ENCODE measurements around the gene EIF3B. TPM values are rescaled to one million over a fixed set of nuclear protein-coding genes. Genes with fewer than 3 reads are reported as not detected.
"Not testable (repeated sequence)": the region's sequence is repeated elsewhere in the genome, so short reads cannot be mapped to it uniquely, and the experiment has no call there.

EIF3B gene
- polyA plus RNA-seq, 1 donor, result 120 TPM

GRCh38 chr7:2374830-2375728, 20.5 kb downstream of the EIF3B start:
- Histone ChIP-seq H3K36me3 (ENCODE audit: control insufficient read depth, insufficient read depth, low read length) (peaks cover 90% of the 10 kb centered on the region), H3K27me3 (ENCODE audit: control insufficient read depth, insufficient read depth, low read length) (no peaks in the 10 kb centered on the region), H3K4me3 (ENCODE audit: low read length) (no peak overlapping the region), H3K4me1 (ENCODE audit: control insufficient read depth, insufficient read depth, low read length) (no peaks in the 10 kb centered on the region), H3K9me3 (ENCODE audit: control insufficient read depth, low read depth, low read length) (no peaks in the 10 kb centered on the region), H3K27ac (ENCODE audit: low read length) (no peak overlapping the region)
- DNase-seq, result no peak
- WGBS (ENCODE audit: insufficient coverage, low lambda C conversion rate), result 88% methylated on average over 6 of the region's 26 CpGs

GRCh38 chr7:2376351-2377154, 21.9 kb downstream of the EIF3B start:
- Histone ChIP-seq H3K27me3 (ENCODE audit: control insufficient read depth, insufficient read depth, low read length) (no peaks in the 10 kb centered on the region), H3K4me1 (ENCODE audit: control insufficient read depth, insufficient read depth, low read length) (no peaks in the 10 kb centered on the region), H3K27ac (ENCODE audit: low read length) (no peak overlapping the region), H3K9me3 (ENCODE audit: control insufficient read depth, low read depth, low read length) (no peaks in the 10 kb centered on the region), H3K4me3 (ENCODE audit: low read length) (no peak overlapping the region), H3K36me3 (ENCODE audit: control insufficient read depth, insufficient read depth, low read length) (peaks cover 92% of the 10 kb centered on the region)
- WGBS (ENCODE audit: insufficient coverage, low lambda C conversion rate), result no CpG with 5 or more reads among the region's 27 CpGs
- no peak for DNase-seq

- H3K27ac ChIP-seq (ENCODE audit: low read length); H3K4me1 ChIP-seq (ENCODE audit: control insufficient read depth, insufficient read depth, low read length); DNase-seq; H3K4me3 ChIP-seq (ENCODE audit: low read length); H3K9me3 ChIP-seq (ENCODE audit: control insufficient read depth, low read depth, low read length); H3K27me3 ChIP-seq (ENCODE audit: control insufficient read depth, insufficient read depth, low read length): not testable (repeated sequence)
- WGBS (ENCODE audit: insufficient coverage, low lambda C conversion rate), result no CpG with 5 or more reads among the region's 18 CpGs
- peaks cover 91% of the 10 kb centered on the region for H3K36me3 ChIP-seq (ENCODE audit: control insufficient read depth, insufficient read depth, low read length)
Observed at GRCh38 chr7:2377492-2377891, 22.9 kb downstream of the EIF3B start.

GRCh38 chr7:2378125-2378524, 23.5 kb downstream of the EIF3B start:
- 96% methylated on average over 4 of the region's 18 CpGs for WGBS (ENCODE audit: insufficient coverage, low lambda C conversion rate)
- not testable (repeated sequence) for H3K4me3 ChIP-seq (ENCODE audit: low read length); H3K27ac ChIP-seq (ENCODE audit: low read length); DNase-seq; H3K27me3 ChIP-seq (ENCODE audit: control insufficient read depth, insufficient read depth, low read length); H3K4me1 ChIP-seq (ENCODE audit: control insufficient read depth, insufficient read depth, low read length); H3K9me3 ChIP-seq (ENCODE audit: control insufficient read depth, low read depth, low read length)
- H3K36me3 ChIP-seq (ENCODE audit: control insufficient read depth, insufficient read depth, low read length), result peaks cover 87% of the 10 kb centered on the region

GRCh38 chr7:2379161-2379560, 24.5 kb downstream of the EIF3B start:
- H3K27me3 ChIP-seq (ENCODE audit: control insufficient read depth, insufficient read depth, low read length), result no peaks in the 10 kb centered on the region
- H3K9me3 ChIP-seq (ENCODE audit: control insufficient read depth, low read depth, low read length), result no peaks in the 10 kb centered on the region
- no peak for DNase-seq
- no CpG with 5 or more reads among the region's 20 CpGs for WGBS (ENCODE audit: insufficient coverage, low lambda C conversion rate)
- H3K27ac ChIP-seq (ENCODE audit: low read length), result no peak overlapping the region
- no peak overlapping the region for H3K4me3 ChIP-seq (ENCODE audit: low read length)
- H3K4me1 ChIP-seq (ENCODE audit: control insufficient read depth, insufficient read depth, low read length), result no peaks in the 10 kb centered on the region
- H3K36me3 ChIP-seq (ENCODE audit: control insufficient read depth, insufficient read depth, low read length), result peaks cover 81% of the 10 kb centered on the region

- no peaks in the 10 kb centered on the region for H3K9me3 ChIP-seq (ENCODE audit: control insufficient read depth, low read depth, low read length)
- DNase-seq, result no peak
- WGBS (ENCODE audit: insufficient coverage, low lambda C conversion rate), result no CpG with 5 or more reads among the region's 34 CpGs
- peaks cover 73% of the 10 kb centered on the region for H3K36me3 ChIP-seq (ENCODE audit: control insufficient read depth, insufficient read depth, low read length)
- H3K27ac ChIP-seq (ENCODE audit: low read length), result no peak overlapping the region
- H3K4me3 ChIP-seq (ENCODE audit: low read length), result no peak overlapping the region
- H3K4me1 ChIP-seq (ENCODE audit: control insufficient read depth, insufficient read depth, low read length), result no peaks in the 10 kb centered on the region
- H3K27me3 ChIP-seq (ENCODE audit: control insufficient read depth, insufficient read depth, low read length), result no peaks in the 10 kb centered on the region
Observed at GRCh38 chr7:2379821-2380450, 25.3 kb downstream of the EIF3B start.

- Histone ChIP-seq H3K27me3 (ENCODE audit: control insufficient read depth, insufficient read depth, low read length) (no peaks in the 10 kb centered on the region), H3K36me3 (ENCODE audit: control insufficient read depth, insufficient read depth, low read length) (peaks cover 68% of the 10 kb centered on the region)
Observed at GRCh38 chr7:2380461-2380860, 25.8 kb downstream of the EIF3B start.

GRCh38 chr7:2381227-2381626, 26.6 kb downstream of the EIF3B start:
- Histone ChIP-seq H3K27ac (ENCODE audit: low read length) (no peak overlapping the region), H3K27me3 (ENCODE audit: control insufficient read depth, insufficient read depth, low read length) (no peaks in the 10 kb centered on the region), H3K9me3 (ENCODE audit: control insufficient read depth, low read depth, low read length) (no peaks in the 10 kb centered on the region), H3K36me3 (ENCODE audit: control insufficient read depth, insufficient read depth, low read length) (peaks cover 60% of the 10 kb centered on the region), H3K4me1 (ENCODE audit: control insufficient read depth, insufficient read depth, low read length) (no peaks in the 10 kb centered on the region), H3K4me3 (ENCODE audit: low read length) (no peak overlapping the region)
- WGBS (ENCODE audit: insufficient coverage, low lambda C conversion rate), result no CpG with 5 or more reads among the region's 5 CpGs
- no peak for DNase-seq

More at GRCh38 chr7:2380461-2380860, 25.8 kb downstream of the EIF3B start:
- WGBS (ENCODE audit: insufficient coverage, low lambda C conversion rate), result 100% methylated on average over 1 of the region's 23 CpGs
- DNase-seq, result no peak
- H3K4me1 ChIP-seq (ENCODE audit: control insufficient read depth, insufficient read depth, low read length), result no peaks in the 10 kb centered on the region
- no peak overlapping the region for H3K27ac ChIP-seq (ENCODE audit: low read length)
- H3K4me3 ChIP-seq (ENCODE audit: low read length), result no peak overlapping the region
- H3K9me3 ChIP-seq (ENCODE audit: control insufficient read depth, low read depth, low read length), result no peaks in the 10 kb centered on the region

- WGBS (ENCODE audit: insufficient coverage, low lambda C conversion rate), result no CpG with 5 or more reads among the region's 21 CpGs
- Histone ChIP-seq H3K4me1 (ENCODE audit: control insufficient read depth, insufficient read depth, low read length) (no peaks in the 10 kb centered on the region), H3K4me3 (ENCODE audit: low read length) (no peak overlapping the region), H3K27ac (ENCODE audit: low read length) (no peak overlapping the region), H3K9me3 (ENCODE audit: control insufficient read depth, low read depth, low read length) (no peaks in the 10 kb centered on the region), H3K27me3 (ENCODE audit: control insufficient read depth, insufficient read depth, low read length) (no peaks in the 10 kb centered on the region), H3K36me3 (ENCODE audit: control insufficient read depth, insufficient read depth, low read length) (peaks cover 52% of the 10 kb centered on the region)
- no peak for DNase-seq
Observed at GRCh38 chr7:2381881-2382509, 27.4 kb downstream of the EIF3B start.

Data from large intestine (tissue), 3 donors.